ENCODE results near the gene SLC4A5. TPM values are rescaled to one million over a fixed set of nuclear protein-coding genes. Genes with fewer than 3 reads are reported as not detected.

SLC4A5 gene
- total RNA-seq, 4 donors from 2014 or later = 3.2 to 30.4 (median 4.2) TPM

GRCh38 chr2:74290066-74290465 is 53.1 kb downstream of the SLC4A5 start:
- WGBS = 60% methylated on average over 3 of the region's 3 CpGs

GRCh38 chr2:74286725-74287124 is 56.5 kb downstream of the SLC4A5 start:
- TF ChIP-seq CTCF (IDR thresholded peaks at IDR 0.05) = no peak
- Histone ChIP-seq H3K9me3 (no peaks in the 10 kb centered on the region), H3K27ac (no peak overlapping the region), H3K4me3 (no peak overlapping the region), H3K27me3 (no peaks in the 10 kb centered on the region), H3K4me1 (no peaks in the 10 kb centered on the region), H3K36me3 (peaks cover 8% of the 10 kb centered on the region)
- DNase-seq (ENCODE audit: low spot score in 2 of 2) = no peak
- 80% methylated on average over 6 of the region's 6 CpGs for WGBS

More at GRCh38 chr2:74290066-74290465, 53.1 kb downstream of the SLC4A5 start:
- H3K36me3 ChIP-seq = peaks cover 3% of the 10 kb centered on the region
- TF ChIP-seq POLR2A (IDR thresholded peaks at IDR 0.05) = no peak
- TF ChIP-seq POLR2AphosphoS5 (IDR thresholded peaks at IDR 0.05) = no peak
- no peak for TF ChIP-seq EP300 (IDR thresholded peaks at IDR 0.05)
- TF ChIP-seq CTCF (IDR thresholded peaks at IDR 0.05) = no peak
- no peak overlapping the region for H3K27ac ChIP-seq
- H3K4me3 ChIP-seq = no peak overlapping the region
- no peaks in the 10 kb centered on the region for H3K9me3 ChIP-seq
- H3K27me3 ChIP-seq = no peaks in the 10 kb centered on the region
- no peaks in the 10 kb centered on the region for H3K4me1 ChIP-seq
- no peak for DNase-seq (ENCODE audit: low spot score in 2 of 2)

GRCh38 chr2:74281141-74281975 is 61.9 kb downstream of the SLC4A5 start:
- no peak overlapping the region for H3K27ac ChIP-seq
- DNase-seq (ENCODE audit: low spot score in 2 of 2) = no peak
- TF ChIP-seq POLR2AphosphoS5 (IDR thresholded peaks at IDR 0.05) (no peak), POLR2A (IDR thresholded peaks at IDR 0.05) (no peak), EP300 (IDR thresholded peaks at IDR 0.05) (no peak), CTCF (IDR thresholded peaks at IDR 0.05) (no peak)
- WGBS = 88% methylated on average over 10 of the region's 10 CpGs
- H3K36me3 ChIP-seq = peaks cover 8% of the 10 kb centered on the region
- no peaks in the 10 kb centered on the region for H3K4me1 ChIP-seq
- no peak overlapping the region for H3K4me3 ChIP-seq
- H3K9me3 ChIP-seq = no peaks in the 10 kb centered on the region
- H3K27me3 ChIP-seq = no peaks in the 10 kb centered on the region

GRCh38 chr2:74278694-74279093 is 64.5 kb downstream of the SLC4A5 start:
- no peaks in the 10 kb centered on the region for H3K4me1 ChIP-seq
- WGBS = 84% methylated on average over 4 of the region's 4 CpGs
- TF ChIP-seq POLR2AphosphoS5 (IDR thresholded peaks at IDR 0.05) (no peak), EP300 (IDR thresholded peaks at IDR 0.05) (no peak), POLR2A (IDR thresholded peaks at IDR 0.05) (no peak)

GRCh38 chr2:74278176-74278575 is 65.0 kb downstream of the SLC4A5 start:
- Histone ChIP-seq H3K36me3 (peaks cover 8% of the 10 kb centered on the region), H3K4me3 (no peak overlapping the region), H3K27ac (no peak overlapping the region), H3K27me3 (no peaks in the 10 kb centered on the region), H3K4me1 (no peaks in the 10 kb centered on the region), H3K9me3 (no peaks in the 10 kb centered on the region)
- 60% methylated on average over 1 of the region's 2 CpGs for WGBS
- TF ChIP-seq CTCF (IDR thresholded peaks at IDR 0.05) = no peak
- no peak for TF ChIP-seq POLR2A (IDR thresholded peaks at IDR 0.05)
- TF ChIP-seq EP300 (IDR thresholded peaks at IDR 0.05) = no peak
- TF ChIP-seq POLR2AphosphoS5 (IDR thresholded peaks at IDR 0.05) = no peak
- no peak for DNase-seq (ENCODE audit: low spot score in 2 of 2)

More at GRCh38 chr2:74278694-74279093, 64.5 kb downstream of the SLC4A5 start:
- DNase-seq (ENCODE audit: low spot score in 2 of 2) = no peak
- Histone ChIP-seq H3K27ac (no peak overlapping the region), H3K27me3 (no peaks in the 10 kb centered on the region), H3K4me3 (no peak overlapping the region), H3K36me3 (peaks cover 8% of the 10 kb centered on the region), H3K9me3 (no peaks in the 10 kb centered on the region)
